HG03139 (cell line): ENCODE measurements around the gene PTPN9.
"Not testable (repeated sequence)": the region's sequence is repeated elsewhere in the genome, so short reads cannot be mapped to it uniquely, and the experiment has no call there.

Experiments used
- ATAC-seq: cut with Tn5 transposase; IDR thresholded peaks from one replicate; pipeline ENCODE4 v1.9.1; 2021; ENCODE audit not compliant: unreplicated experiment

Gene PTPN9

GRCh38 chr15:75454471-75455378 is 124.4 kb downstream of the PTPN9 start:
- no peak for ATAC-seq

GRCh38 chr15:75453703-75454470 is 125.2 kb downstream of the PTPN9 start:
- ATAC-seq: peak; percentile 30

- ATAC-seq: no peak
Observed at GRCh38 chr15:75452865-75453702, 126.0 kb downstream of the PTPN9 start.

- no peak for ATAC-seq
Observed at GRCh38 chr15:75452364-75452864, 126.7 kb downstream of the PTPN9 start.

GRCh38 chr15:75451674-75452363 is 127.3 kb downstream of the PTPN9 start, which contains the start of gene SIN3A:
Gene SIN3A (minus strand): TSS chr15:75451690. CDS start chr15:75430375, 21,315 bp downstream.
- peak; percentile 37 for ATAC-seq

GRCh38 chr15:75451202-75451673 is 127.9 kb downstream of the PTPN9 start:
- ATAC-seq: no peak

- peak; percentile 14 for ATAC-seq
Observed at GRCh38 chr15:75450307-75451201, 128.6 kb downstream of the PTPN9 start.

- no peak for ATAC-seq
Observed at GRCh38 chr15:75449585-75450306, 129.4 kb downstream of the PTPN9 start.

- not testable (repeated sequence) for ATAC-seq
Observed at GRCh38 chr15:75448171-75448570, 130.9 kb downstream of the PTPN9 start.

GRCh38 chr15:75446151-75446550 is 133.0 kb downstream of the PTPN9 start:
- ATAC-seq: no peak

- ATAC-seq: not testable (repeated sequence)
Observed at GRCh38 chr15:75445324-75445723, 133.8 kb downstream of the PTPN9 start.

GRCh38 chr15:75443972-75444453 is 135.1 kb downstream of the PTPN9 start:
- ATAC-seq: not testable (repeated sequence)

- no peak for ATAC-seq
Observed at GRCh38 chr15:75437721-75438120, 141.4 kb downstream of the PTPN9 start.

GRCh38 chr15:75436881-75437280 is 142.2 kb downstream of the PTPN9 start:
- ATAC-seq: no peak

GRCh38 chr15:75431682-75432081 is 147.4 kb downstream of the PTPN9 start:
- ATAC-seq: no peak

GRCh38 chr15:75431270-75431669 is 147.8 kb downstream of the PTPN9 start:
- no peak for ATAC-seq

- no peak for ATAC-seq
Observed at GRCh38 chr15:75430259-75430658, 148.9 kb downstream of the PTPN9 start.

- no peak for ATAC-seq
Observed at GRCh38 chr15:75428152-75428551, 151.0 kb downstream of the PTPN9 start.
